ENCODE measurements around the gene EMCN. TPM values are rescaled to one million over a fixed set of nuclear protein-coding genes. Genes with fewer than 3 reads are reported as not detected.

EMCN gene
- total and polyA plus RNA-seq, 9 of the 15 experiments (the other 6 are each of a cell fraction or from before 2014, with no cell fraction given), result not detected

- TF ChIP-seq TARDBP (IDR thresholded peaks at IDR 0.05), result no peak
Observed at GRCh38 chr4:100495074-100495473, 22.7 kb downstream of the EMCN start (continued).

GRCh38 chr4:100494166-100494565 lies 23.7 kb downstream of the EMCN start:
- no peak overlapping the region for H3K4me3 ChIP-seq
- no peak overlapping the region for H3K27ac ChIP-seq (ENCODE audit: extremely low read depth, low read depth, low read length)
- TF ChIP-seq ZNF197 (CRISPR knock-in tag; IDR thresholded peaks at IDR 0.05; ENCODE audit: low read depth) (no peak), NFATC3 (IDR thresholded peaks at IDR 0.05) (no peak), XRCC5 (IDR thresholded peaks at IDR 0.05; ENCODE audit: low read depth, low read length) (no peak), POLR2G (IDR thresholded peaks at IDR 0.05; ENCODE audit: low read depth, low read length) (no peak), BCOR (IDR thresholded peaks at IDR 0.05) (no peak), NFRKB (IDR thresholded peaks at IDR 0.05; ENCODE audit: low read depth) (no peak), RBFOX2 (IDR thresholded peaks at IDR 0.05; ENCODE audit: low read depth, low read length) (no peak), ZSCAN29 (IDR thresholded peaks at IDR 0.05) (no peak), ZNF165 (CRISPR knock-in tag; IDR thresholded peaks at IDR 0.05; ENCODE audit: borderline replicate concordance) (no peak), ZC3H11A (IDR thresholded peaks at IDR 0.05; ENCODE audit: low read depth, low read length) (no peak), ZNF232 (CRISPR knock-in tag; IDR thresholded peaks at IDR 0.05) (no peak), NCOA2 (IDR thresholded peaks at IDR 0.05; ENCODE audit: partially characterized antibody in 2 of 2) (no peak), PHF21A (IDR thresholded peaks at IDR 0.05; ENCODE audit: borderline replicate concordance, low read depth) (no peak), RBM39 (optimal IDR thresholded peaks at IDR 0.05; ENCODE audit: low read depth, low read length) (no peak), SFPQ (IDR thresholded peaks at IDR 0.05; ENCODE audit: low read depth, low read length) (no peak)
- no peaks in the 10 kb centered on the region for H4K20me1 ChIP-seq (replicated peaks; ENCODE audit: control insufficient read depth, insufficient read depth, low read length)
- no peak overlapping the region for H2AFZ ChIP-seq (ENCODE audit: low read depth, low read length)
- no peaks in the 10 kb centered on the region for H3K9me3 ChIP-seq (replicated peaks; ENCODE audit: control insufficient read depth, insufficient read depth, low read depth, low read length)
- intact Hi-C loops (cut with micrococcal nuclease), result no loop called here
- no peaks in the 10 kb centered on the region for H3K9me1 ChIP-seq (ENCODE audit: control insufficient read depth, insufficient read depth, low read length)
- H3K4me1 ChIP-seq (replicated peaks in 1 of 2; ENCODE audit: control insufficient read depth in 2 of 2, insufficient read depth in 2 of 2, low read length in 2 of 2), result no peaks in the 10 kb centered on the region
- in situ Hi-C loops (cut with MboI), result no loop called here
- CTCF ChIA-PET (ENCODE audit: low intra/inter-chr PET ratio), result no interaction called here
- H3K36me3 ChIP-seq (ENCODE audit: control insufficient read depth, insufficient read depth, low read length), result no peaks in the 10 kb centered on the region
- DNase-seq (ENCODE audit: extremely low read depth in 1 of 4, low spot score in 3 of 4), result no peak
- POLR2A ChIA-PET, result no interaction called here
- H3K79me2 ChIP-seq (ENCODE audit: control insufficient read depth, insufficient read depth, low read length), result no peaks in the 10 kb centered on the region
- no TSS peak for BruUV-seq (replicated peaks)
- ATAC-seq, result no peak
- no peaks in the 10 kb centered on the region for H3K27me3 ChIP-seq (ENCODE audit: control insufficient read depth in 2 of 2, insufficient read depth in 2 of 2, low read length in 2 of 2)
- FAIRE-seq, result no peak
- no peak overlapping the region for H3K9ac ChIP-seq (ENCODE audit: insufficient read depth in 1 of 2, low read depth in 2 of 2, low read length in 2 of 2)
- no peak overlapping the region for H3K4me2 ChIP-seq (ENCODE audit: insufficient read depth, low read length)

All from K562 (cell line).